Right lobe of liver (tissue), 4 donors: ENCODE data around the gene CCNK.

ENCODE experiments used
- CTCF ChIP-seq, 4 donors: fragments of 200-600 bp in 3 of 4; fragments of 450-650 bp in 1 of 4; IDR thresholded peaks; one replicate each; pipeline versions ENCODE4 v1.5.1 to v1.8.0; 2016 to 2022; ENCODE audit warnings: antibody characterized with exemption in 4 of 4, mild to moderate bottlenecking in 2 of 4
- POLR2A ChIP-seq: fragments of 450-650 bp; IDR thresholded peaks from one replicate; pipeline ENCODE4 v1.6.1; 2017; ENCODE audit warnings: antibody characterized with exemption, mild to moderate bottlenecking
- donor health status: DM: no; HTN: no; CAD: no.
- donor health status: DM: no; HTN: no; CAD: no.
- donor health status: DM: no; HTN: yes; CAD: no.

GRCh38 chr14:99554757-99555531 is 73.7 kb downstream of the CCNK start:
- TF ChIP-seq CTCF (IDR thresholded peaks at IDR 0.05): no peak
- no peak for TF ChIP-seq POLR2A
